ENCODE data around the gene NPEPPS.

The NPEPPS gene

GRCh38 chr17:47664624-47664941 is 133.7 kb downstream of the NPEPPS start:
- DNase-seq (ENCODE audit: low read depth) = no peak

GRCh38 chr17:47665655-47666054 is 134.7 kb downstream of the NPEPPS start:
- DNase-seq (ENCODE audit: low read depth) = no peak

GRCh38 chr17:47669081-47669480 is 138.2 kb downstream of the NPEPPS start:
- DNase-seq (ENCODE audit: low read depth) = no peak

- DNase-seq (ENCODE audit: low read depth) = no peak
Measured at GRCh38 chr17:47670064-47670463, 139.2 kb downstream of the NPEPPS start.

Data from stimulated activated CD8-positive, alpha-beta memory T cell treated with anti-CD3 and anti-CD28 coated beads, Interleukin-12 subunit alpha, Interleukin-12 subunit beta, amount 100 ng/mL, for 1 hour (primary cell).